GM21381 (cell line): ENCODE data around the gene CTDSP2.
"Not testable (repeated sequence)": the region's sequence is repeated elsewhere in the genome, so short reads cannot be mapped to it uniquely, and the experiment has no call there.

Source experiments
- ATAC-seq: cut with Tn5 transposase; IDR thresholded peaks from one replicate; pipeline ENCODE4 v1.9.1; 2021; ENCODE audit warnings: mild to moderate bottlenecking, moderate library complexity; ENCODE audit not compliant: unreplicated experiment

Gene CTDSP2

GRCh38 chr12:57882575-57882974 is 36.0 kb upstream of the CTDSP2 start:
- ATAC-seq, result no peak

- no peak for ATAC-seq
Observed at GRCh38 chr12:57881475-57881874, 34.9 kb upstream of the CTDSP2 start.

GRCh38 chr12:57881035-57881434 is 34.5 kb upstream of the CTDSP2 start:
- ATAC-seq, result not testable (repeated sequence)

GRCh38 chr12:57877876-57878275 is 31.3 kb upstream of the CTDSP2 start:
- no peak for ATAC-seq

GRCh38 chr12:57875753-57876547 is 29.4 kb upstream of the CTDSP2 start:
- ATAC-seq, result no peak

GRCh38 chr12:57874166-57875108 is 27.9 kb upstream of the CTDSP2 start:
- ATAC-seq, result no peak

- no peak for ATAC-seq
Observed at GRCh38 chr12:57872362-57872761, 25.8 kb upstream of the CTDSP2 start.

GRCh38 chr12:57869927-57870318 is 23.4 kb upstream of the CTDSP2 start:
- no peak for ATAC-seq

- ATAC-seq, result no peak
Observed at GRCh38 chr12:57869298-57869926, 22.9 kb upstream of the CTDSP2 start.

- no peak for ATAC-seq
Observed at GRCh38 chr12:57868851-57869268, 22.3 kb upstream of the CTDSP2 start.

GRCh38 chr12:57868221-57868620 is 21.7 kb upstream of the CTDSP2 start:
- ATAC-seq, result no peak

- ATAC-seq, result no peak
Observed at GRCh38 chr12:57866308-57867019, 19.9 kb upstream of the CTDSP2 start.

GRCh38 chr12:57865084-57865751 is 18.7 kb upstream of the CTDSP2 start:
- peak; percentile 48 for ATAC-seq

GRCh38 chr12:57864442-57865083 is 18.0 kb upstream of the CTDSP2 start:
- no peak for ATAC-seq

- no peak for ATAC-seq
Observed at GRCh38 chr12:57863676-57864075, 17.1 kb upstream of the CTDSP2 start.

- ATAC-seq, result no peak
Observed at GRCh38 chr12:57861967-57862366, 15.4 kb upstream of the CTDSP2 start.

GRCh38 chr12:57860883-57861282 is 14.4 kb upstream of the CTDSP2 start:
- ATAC-seq, result not testable (repeated sequence)

- ATAC-seq, result no peak
Observed at GRCh38 chr12:57859121-57859520, 12.6 kb upstream of the CTDSP2 start.

- not testable (repeated sequence) for ATAC-seq
Observed at GRCh38 chr12:57858123-57858522, 11.6 kb upstream of the CTDSP2 start.

- ATAC-seq, result no peak
Observed at GRCh38 chr12:57854965-57855364, 8.4 kb upstream of the CTDSP2 start.
